Inflammatory macrophage (primary cell): ENCODE measurements around the gene PRMT6.
A peak's percentile ranks its signal among the peaks of the same experiment; 100 is the strongest.
"Not testable (repeated sequence)": the region's sequence is repeated elsewhere in the genome, so short reads cannot be mapped to it uniquely, and the experiment has no call there.

Experiments
- DNase-seq, 2 donors: peaks; one replicate each; pipeline ENCODE4 v3.0.0-alpha.2; 2020 to 2022
- total RNA-seq, 18 experiments: gene quantifications; one replicate each; lab custom pipeline; 2026; ENCODE audit warnings: mixed read lengths in 6 of 18, inconsistent platforms in 2 of 18; lab: John Stamatoyannopoulos, UW

PRMT6 gene
- total RNA-seq = 2.0 to 21.6 (median 12.9) reads per million in 18 experiments

DNA sequence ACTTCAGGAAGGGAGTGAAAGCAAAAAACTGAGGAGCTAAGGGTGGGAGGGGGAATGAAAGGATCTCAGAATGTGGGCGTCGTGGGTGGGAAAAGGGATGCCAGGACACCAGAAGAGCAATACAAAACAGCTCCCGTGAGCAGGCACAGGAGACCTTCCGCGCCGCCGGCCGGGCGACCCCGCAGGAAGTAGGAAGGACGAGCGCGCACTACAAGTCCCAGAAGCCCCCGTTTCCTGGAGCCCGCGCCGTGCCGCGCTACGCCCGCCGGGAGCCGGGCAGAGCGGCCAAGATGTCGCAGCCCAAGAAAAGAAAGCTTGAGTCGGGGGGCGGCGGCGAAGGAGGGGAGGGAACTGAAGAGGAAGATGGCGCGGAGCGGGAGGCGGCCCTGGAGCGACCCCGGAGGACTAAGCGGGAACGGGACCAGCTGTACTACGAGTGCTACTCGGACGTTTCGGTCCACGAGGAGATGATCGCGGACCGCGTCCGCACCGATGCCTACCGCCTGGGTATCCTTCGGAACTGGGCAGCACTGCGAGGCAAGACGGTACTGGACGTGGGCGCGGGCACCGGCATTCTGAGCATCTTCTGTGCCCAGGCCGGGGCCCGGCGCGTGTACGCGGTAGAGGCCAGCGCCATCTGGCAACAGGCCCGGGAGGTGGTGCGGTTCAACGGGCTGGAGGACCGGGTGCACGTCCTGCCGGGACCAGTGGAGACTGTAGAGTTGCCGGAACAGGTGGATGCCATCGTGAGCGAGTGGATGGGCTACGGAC is at the start of gene PRMT6:
Gene PRMT6, plus strand, starts transcription at position 249 of the 771 bp plus-strand sequence. Its CDS starts 42 bp downstream, at position 291.
- peak; percentile 64 to 72 for DNase-seq

DNA sequence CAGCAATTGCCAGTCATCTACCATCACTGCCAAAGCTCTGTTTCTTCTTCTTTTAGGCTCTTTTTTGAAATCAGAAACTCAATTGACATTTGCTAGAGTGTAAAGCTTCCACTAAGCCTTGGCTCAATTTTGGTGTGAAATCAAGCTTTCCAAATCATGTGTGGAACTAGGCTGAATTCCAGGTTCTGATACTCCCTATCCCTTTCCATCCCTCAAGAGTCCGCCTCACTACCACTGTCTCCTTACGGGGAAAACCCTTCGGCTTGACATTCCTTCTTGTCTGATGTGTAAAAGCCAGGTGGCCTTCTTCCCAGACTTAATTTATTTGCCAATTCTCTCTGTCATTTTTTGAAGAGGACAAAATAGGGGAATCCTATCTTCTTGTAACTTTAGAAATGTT is 47.2 kb upstream of the PRMT6 start:
- no peak for DNase-seq

DNA sequence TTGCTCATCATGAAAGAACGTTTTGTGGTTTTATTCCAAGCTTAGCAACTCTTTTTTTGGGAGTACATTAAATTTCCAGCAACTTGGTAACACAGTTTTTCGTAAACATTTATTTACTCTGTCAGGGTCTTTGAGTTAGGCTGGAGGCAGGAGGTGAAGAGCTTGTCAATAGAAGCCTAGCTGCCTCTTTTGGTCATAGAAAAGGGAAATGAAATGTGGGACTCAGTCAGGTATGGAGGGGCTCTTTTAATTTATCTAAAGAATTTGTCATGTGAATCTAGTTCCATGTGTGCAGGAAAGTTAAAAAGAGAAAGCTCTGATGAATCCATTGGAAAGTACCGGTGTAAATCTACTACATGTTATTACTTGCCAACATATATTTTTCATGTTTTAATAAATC is 45.9 kb upstream of the PRMT6 start:
- DNase-seq = no peak

DNA sequence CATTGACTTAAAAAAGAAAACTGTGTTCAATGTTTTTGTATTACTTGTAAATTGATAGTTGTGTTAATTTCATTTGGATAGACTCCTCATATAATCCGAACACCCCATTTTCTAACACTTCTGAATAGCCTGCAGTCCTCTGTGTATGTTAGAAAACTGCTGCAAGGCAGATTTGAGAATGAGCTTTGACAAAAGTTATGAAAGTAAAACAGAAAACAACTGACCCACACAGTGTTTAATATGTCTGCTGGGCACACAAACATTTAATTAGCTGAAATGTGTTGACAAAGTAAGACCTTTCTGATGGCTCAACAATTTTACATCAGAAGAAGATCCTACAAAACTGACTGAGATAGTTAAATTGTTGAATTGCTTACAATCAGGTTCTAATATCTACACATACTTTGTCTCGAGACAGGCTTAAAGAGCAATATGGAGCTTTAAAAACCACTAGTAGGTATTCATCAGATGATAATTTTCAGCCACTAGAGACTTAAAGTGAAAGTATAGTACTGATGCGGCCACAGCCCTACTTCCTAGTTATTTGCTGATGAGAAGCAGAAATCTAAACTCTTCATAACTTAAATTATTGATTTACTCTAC is 40.0 kb upstream of the PRMT6 start:
- no peak for DNase-seq

DNA sequence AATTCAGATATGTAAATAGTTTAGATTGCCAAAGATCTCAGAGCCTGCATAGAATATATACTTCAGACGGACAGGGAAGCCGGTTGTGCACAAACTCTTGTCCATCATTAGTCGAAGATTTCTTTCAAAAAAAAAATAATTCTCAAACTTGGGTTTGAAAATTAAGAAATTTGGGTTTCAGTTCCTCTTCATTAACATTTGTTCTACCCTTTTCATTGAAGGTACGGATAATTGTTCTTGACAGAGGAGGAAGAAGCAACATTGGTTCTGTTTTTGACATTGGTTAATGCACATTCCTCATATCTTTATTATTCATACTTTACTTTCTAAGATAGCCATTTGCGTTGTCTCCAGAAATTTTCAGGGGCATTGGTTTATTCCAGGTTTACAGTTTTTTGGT is 38.0 kb upstream of the PRMT6 start:
- DNase-seq = no peak

DNA sequence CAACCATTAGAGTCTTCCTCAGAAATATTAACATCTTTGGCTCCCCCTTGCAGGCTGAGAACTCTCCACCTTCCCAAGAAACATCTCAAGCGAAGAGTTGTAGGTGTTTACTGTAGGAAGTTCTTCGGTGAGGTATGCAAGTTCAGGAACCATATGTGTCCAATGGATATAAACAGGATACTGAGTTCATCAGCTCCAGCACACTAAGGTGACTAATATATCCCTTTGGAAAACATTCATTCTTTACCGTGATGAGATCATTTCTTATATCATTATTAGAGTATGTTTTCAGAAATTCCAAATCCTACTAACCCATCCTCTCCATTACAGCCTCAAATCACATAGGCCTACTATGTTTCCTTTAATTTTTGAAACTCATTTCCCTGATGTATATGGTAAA is 37.3 kb upstream of the PRMT6 start:
- DNase-seq = no peak

DNA sequence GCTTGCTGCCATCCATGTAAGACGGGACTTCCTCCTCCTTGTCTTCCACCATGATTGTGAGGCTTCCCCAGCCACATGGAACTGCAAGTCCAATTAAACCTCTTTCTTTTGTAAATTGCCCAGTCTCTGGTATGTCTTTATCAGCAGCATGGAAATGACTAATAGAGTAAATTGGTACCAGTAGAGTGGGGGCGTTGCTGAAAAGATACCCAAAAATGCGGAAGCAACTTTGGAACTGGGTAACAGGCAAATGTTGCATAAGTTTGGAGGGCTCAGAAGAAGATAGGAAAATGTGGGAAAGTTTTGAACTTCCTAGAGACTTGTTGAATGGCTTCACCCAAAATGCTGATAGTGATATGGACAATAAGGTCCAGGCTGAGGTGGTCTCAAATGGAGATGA is 17.6 kb upstream of the PRMT6 start:
- not testable (repeated sequence) for DNase-seq

DNA sequence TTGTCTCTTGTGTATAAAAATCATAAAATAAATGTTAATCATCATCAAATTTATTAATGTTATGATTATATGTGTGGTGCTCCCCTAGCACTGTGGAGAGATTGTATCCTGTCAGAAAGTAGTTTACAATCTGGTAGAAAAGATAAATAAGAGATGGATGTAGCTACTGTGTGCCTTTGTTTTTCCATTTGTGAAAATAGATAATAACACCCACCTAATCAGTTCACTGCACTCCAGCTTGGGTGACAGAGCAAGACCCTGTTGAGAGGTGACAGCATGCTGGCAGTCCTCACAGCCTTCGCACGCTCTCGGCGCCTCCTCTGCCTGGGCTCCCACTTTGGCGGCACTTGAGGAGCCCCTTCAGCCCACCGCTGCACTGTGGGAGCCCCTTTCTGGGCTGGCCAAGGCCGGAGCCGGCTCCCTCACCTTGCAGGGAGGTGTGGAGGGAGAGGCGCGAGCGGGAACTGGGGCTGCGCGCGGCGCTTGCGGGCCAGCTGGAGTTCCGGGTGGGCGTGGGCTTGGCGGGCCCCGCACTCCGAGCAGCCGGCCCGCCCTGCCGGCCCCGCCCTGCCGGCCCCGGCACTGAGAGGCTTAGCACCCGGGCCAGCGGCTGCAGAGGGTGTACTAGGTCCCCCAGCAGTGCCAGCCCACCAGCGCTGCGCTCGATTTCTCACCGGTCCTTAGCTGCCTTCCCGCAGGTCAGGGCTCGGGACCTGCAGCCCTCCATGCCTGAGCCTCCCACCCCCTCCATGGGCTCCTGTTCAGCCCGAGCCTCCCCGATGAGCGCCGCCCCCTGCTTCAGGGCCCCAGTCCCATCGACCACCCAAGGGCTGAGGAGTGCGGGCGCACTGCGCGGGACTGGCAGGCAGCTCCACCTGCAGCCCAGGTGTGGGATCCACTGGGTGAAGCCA is 11.9 kb upstream of the PRMT6 start:
- DNase-seq = not testable (repeated sequence)

DNA sequence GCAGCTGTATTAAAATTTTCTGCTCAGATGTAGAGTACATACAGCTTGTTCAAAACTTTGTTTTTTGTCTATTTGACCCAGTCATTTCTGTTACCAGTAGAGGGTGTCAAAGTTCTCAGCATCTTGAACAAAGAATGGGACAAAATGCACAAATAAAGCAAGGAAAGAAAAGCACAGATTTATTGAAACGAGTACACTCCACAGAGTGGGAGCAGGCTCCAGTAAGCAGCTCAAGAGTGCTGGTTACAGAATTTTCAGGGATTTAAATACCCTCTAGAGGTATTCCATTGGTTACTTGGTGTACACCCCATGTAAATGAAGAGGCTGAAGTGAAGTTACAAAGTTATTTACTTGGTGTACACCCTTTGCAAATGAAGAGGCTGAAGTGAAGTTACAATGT is 8.9 kb upstream of the PRMT6 start:
- DNase-seq = no peak

DNA sequence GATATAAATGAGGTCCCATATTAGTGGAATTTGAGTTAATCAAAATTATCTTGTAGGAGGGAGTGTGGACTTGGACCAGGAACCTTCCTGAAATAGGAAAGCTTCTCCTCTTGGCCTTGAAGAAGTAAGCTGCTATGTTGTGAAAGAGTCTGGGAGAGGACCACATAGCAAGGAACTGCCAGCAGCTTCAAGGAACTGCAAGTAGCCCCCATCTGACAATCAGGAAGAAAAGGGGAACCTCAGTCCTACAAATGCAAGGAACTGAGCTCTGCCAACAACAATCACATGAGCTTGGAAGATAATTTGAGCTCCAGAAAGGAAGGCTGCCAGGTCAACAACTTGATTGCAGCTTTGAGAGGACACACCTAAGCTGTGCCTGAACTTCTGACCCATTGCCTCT is 8.2 kb upstream of the PRMT6 start:
- peak; percentile 35 to 55 for DNase-seq

DNA sequence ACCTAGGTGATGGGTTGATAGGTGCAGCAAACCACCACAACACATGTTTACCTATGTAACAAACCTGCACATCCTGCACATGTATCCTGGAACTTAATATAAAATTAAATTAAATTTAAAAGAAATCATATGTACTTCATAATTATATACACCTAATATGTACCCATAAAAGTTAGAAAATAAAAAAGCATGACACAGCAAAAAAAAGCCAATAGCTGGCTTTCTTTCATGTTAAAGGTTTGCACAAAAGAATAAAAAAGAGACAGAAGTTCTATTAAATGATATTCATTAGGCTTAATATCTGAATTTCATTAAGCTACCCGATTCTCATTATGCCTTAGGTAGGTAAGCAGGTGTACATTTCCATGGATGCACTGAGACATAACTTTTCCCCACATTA is 5.2 kb upstream of the PRMT6 start:
- DNase-seq = no peak

DNA sequence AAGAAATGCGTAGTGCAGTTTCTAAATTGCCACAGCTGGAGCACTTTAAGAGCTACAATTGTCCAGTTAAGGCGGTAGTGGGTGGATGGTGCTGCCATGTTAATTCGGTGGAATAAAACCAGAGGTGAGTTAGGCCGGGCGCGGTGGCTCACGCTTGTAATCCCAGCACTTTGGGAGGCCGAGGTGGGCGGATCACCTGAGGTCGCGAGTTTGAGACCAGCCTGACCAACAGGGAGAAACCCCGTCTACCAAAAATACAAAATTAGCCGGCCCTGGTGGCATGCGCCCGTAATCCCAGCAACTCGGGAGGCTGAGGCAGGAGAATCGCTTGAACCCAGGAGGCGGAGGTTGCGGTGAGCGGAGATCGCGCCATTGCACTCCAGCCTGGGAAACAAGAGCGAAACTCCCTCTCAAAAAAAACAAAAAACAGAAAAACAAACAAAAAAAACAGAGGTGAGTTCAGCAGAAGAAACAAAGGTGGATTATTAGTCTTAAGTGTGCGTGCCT is 502 bp upstream of the PRMT6 start:
- DNase-seq = not testable (repeated sequence)

DNA sequence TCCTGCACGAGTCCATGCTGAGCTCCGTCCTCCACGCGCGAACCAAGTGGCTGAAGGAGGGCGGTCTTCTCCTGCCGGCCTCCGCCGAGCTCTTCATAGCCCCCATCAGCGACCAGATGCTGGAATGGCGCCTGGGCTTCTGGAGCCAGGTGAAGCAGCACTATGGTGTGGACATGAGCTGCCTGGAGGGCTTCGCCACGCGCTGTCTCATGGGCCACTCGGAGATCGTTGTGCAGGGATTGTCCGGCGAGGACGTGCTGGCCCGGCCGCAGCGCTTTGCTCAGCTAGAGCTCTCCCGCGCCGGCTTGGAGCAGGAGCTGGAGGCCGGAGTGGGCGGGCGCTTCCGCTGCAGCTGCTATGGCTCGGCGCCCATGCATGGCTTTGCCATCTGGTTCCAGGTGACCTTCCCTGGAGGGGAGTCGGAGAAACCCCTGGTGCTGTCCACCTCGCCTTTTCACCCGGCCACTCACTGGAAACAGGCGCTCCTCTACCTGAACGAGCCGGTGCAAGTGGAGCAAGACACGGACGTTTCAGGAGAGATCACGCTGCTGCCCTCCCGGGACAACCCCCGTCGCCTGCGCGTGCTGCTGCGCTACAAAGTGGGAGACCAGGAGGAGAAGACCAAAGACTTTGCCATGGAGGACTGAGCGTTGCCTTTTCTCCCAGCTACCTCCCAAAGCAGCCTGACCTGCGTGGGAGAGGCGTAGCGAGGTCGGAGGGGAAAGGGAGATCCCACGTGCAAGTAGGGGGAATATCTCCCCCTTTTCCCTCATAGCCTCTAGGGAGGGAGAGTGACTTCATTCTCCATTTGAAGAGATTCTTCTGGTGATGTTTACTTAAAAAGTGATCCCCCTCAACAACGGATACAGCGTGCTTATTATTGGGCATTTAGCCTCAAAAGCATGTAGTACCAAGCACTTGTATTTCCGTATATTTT is 991 bp downstream of the PRMT6 start:
- DNase-seq = peak; percentile 11 to 56

DNA sequence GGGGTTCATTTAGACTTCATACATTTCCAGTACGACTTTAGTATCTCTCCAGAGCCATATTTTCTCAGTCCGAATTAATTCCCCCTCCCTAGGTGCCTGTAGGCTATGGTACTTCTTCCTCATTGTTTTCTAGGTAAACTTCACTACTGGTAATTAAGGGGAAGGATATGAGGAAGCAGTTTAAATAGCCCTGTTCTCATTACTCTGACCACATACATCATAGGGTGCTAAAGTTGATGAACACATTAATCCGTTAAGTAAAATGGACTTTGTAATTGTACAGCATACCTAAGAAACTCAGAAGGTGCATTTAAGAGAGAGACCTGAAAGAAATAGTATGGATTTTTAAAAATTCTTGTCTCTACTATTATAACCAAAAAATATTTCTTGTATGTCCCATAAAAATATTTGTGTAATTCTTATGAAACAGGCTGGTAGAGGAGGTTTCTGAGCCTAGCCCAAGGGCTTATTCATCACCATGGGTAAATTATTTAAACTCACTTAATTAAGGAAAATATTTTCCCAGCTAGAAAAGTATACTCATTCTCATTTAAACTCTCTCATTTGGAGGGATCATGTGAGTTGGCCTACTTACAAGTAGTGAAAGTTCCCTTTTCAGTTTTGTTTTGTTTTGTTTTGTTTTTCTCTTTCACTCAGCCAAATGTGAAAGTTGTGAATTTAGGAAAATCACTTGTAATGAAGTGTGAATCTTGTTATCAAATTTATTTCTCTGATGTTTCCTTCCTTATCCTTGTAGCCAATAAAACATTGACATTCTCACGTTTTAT is 2.0 kb downstream of the PRMT6 start:
- DNase-seq = no peak

DNA sequence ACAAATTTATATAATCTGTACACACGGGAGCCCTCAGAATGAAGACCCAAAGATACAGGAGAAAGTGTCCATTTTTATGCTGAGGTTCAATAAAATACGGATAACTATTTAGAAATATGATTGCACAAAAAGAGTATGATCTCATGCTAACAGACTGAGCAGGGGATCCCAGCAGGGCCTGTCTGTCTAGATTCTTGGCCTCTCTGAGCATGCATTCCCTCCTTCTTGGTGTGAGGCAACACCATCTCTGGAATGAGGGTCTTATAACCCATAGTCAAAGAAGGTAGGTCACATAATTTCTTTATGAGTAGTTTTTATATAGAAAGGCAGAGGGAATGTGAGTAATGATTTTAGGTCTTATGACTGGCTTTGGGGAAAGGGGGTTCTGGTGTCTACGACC is 5.4 kb downstream of the PRMT6 start:
- DNase-seq = no peak

DNA sequence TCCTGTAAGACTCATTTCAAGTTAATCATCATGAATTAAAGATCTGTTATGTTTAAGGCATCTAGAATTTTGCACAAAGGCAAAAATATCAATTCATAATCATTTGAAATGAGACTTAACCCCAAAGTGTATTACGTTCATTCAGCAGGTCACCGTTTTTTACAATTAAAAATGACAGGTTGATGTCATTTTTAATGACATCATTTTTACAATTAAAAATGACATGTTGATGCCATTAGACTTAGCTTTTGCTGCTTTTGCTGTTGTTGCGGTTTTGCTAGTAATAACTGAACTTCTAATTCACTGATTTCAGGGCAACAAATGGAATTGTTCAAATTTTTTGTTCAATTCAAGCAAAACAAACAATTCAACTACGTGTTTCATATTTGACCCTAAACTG is 17.0 kb downstream of the PRMT6 start:
- no peak for DNase-seq

DNA sequence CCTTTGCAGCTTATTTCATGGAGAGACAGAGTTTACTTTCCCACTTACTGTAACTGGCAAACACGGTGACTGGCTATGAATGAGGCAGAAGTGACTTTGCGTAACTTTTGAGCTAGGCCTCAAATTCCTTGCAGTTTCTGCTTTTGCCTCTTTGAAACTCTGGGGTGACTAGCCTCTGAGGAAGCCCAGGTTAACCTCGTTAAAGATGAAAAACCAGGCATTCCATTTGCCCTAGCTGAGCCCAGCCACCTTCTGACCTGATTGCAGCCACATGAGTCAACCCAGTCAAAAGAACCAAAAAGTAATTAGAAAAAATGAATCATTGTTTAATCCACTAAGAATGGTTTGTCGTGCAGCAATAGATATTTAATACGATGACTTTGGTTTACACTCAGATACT is 20.4 kb downstream of the PRMT6 start:
- no peak for DNase-seq

DNA sequence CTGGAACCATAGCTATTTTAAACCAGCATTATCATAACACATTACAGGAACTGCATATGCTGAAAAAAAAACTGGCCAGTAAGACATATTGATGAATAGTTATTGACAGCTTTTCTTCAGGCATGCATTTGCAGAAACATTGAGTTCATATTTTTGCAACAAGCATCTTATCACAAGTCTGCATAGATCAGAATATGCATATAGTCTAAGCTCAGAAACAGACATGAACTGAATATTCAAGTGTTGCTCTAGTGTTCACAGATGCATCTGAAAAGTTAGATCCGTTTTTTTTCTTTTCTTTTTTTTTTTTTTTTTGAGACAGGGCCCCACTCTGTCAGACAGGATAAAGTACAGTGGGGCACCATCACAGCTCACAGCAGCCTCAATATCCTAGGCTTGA is 22.8 kb downstream of the PRMT6 start:
- no peak for DNase-seq

DNA sequence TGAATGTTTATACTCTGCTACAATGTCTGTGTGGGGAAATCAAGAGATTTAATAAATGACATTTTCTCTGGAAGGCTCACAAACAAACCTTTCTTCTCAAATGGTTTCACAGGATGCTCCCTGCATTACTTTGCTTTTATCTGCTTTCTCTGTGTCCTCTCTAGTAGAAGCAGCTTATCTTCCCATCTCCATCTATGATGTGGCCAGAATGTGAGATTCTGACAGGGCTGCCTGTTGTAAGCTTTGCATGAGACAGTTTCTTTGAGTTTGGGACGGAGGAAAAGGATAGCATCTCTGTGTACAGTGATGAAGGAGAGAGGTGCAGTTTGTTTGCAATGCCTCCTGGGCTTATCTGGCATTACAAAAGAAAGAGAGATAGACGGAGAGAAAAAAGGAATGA is 24.6 kb downstream of the PRMT6 start:
- DNase-seq = no peak

DNA sequence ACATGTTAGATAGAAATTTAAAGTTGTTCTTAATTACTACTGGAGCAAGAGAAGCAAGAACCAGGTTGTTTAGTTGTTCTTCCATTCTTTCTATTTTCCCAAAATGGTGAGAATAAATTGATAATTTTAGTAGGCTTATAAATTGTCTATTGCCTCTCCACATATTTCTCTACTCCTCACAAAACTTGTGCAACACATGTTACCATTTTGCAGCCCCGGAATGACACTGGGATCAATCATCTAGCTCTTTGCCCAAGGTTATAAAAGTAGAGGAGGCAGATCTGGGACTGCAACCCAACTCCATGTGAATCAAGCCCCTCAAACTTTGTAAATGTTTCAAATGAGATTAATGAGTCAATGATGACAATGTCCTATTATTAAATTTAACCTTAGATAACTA is 34.9 kb downstream of the PRMT6 start:
- DNase-seq = no peak

DNA sequence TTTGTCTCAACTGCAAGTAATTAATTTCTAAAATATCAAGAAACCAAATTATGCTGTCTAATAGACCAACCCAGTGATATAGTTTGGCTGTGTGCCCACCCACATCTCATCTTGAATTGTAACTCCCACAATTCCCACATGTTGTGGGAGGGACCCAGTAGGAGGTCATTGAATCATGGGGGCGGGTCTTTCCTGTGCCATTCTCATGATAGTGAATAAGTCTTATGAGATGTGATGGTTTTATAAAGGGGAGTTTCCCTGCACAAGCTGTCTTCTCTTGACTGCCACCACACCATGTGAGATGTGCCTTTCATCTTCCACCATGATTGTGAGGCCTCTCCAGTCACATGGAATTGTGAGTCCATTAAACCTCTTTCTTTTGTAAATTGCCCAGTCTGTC is 36.9 kb downstream of the PRMT6 start:
- DNase-seq = not testable (repeated sequence)
